ENCODE measurements around the gene COL9A1.

DNA sequence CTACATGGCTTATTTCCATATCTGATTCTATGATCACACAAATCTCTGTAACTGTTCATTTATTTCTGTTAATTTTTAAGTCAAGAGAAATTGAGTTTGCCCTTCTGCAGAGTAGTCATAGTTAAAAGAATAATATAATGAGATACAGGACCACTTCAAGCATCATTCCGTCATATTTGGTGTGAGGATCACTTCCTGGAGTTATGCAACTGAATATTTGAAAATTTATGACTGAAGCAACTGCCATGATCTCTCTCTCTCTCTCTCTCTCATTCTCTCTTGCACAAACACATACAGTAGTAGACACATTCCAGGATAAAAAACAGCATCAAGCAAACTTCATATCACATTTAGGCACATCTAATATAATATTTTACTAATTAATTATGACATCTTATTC lies 116.4 kb downstream of the COL9A1 start:
- TF ChIP-seq, protein P1, sequence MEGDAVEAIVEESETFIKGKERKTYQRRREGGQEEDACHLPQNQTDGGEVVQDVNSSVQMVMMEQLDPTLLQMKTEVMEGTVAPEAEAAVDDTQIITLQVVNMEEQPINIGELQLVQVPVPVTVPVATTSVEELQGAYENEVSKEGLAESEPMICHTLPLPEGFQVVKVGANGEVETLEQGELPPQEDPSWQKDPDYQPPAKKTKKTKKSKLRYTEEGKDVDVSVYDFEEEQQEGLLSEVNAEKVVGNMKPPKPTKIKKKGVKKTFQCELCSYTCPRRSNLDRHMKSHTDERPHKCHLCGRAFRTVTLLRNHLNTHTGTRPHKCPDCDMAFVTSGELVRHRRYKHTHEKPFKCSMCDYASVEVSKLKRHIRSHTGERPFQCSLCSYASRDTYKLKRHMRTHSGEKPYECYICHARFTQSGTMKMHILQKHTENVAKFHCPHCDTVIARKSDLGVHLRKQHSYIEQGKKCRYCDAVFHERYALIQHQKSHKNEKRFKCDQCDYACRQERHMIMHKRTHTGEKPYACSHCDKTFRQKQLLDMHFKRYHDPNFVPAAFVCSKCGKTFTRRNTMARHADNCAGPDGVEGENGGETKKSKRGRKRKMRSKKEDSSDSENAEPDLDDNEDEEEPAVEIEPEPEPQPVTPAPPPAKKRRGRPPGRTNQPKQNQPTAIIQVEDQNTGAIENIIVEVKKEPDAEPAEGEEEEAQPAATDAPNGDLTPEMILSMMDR (IDR thresholded peaks at IDR 0.05): no peak
- no peak for TF ChIP-seq EP300 (IDR thresholded peaks at IDR 0.05)

All from ovary (tissue), 3 donors.